Inferior parietal cortex (tissue), 1 donor: ENCODE measurements around the gene TAS1R1.
A peak's percentile ranks its signal among the peaks of the same experiment; 100 is the strongest.
"Not testable (repeated sequence)": the region's sequence is repeated elsewhere in the genome, so short reads cannot be mapped to it uniquely, and the experiment has no call there.

Experiments used
- DNase-seq: peaks from one replicate; pipeline ENCODE4 v3.0.0-alpha.2; 2016; ENCODE audit errors: extremely low spot score

The TAS1R1 gene

GRCh38 chr1:6588893-6589520 is 33.9 kb downstream of the TAS1R1 start:
- no peak for DNase-seq

GRCh38 chr1:6590046-6590445 is 34.9 kb downstream of the TAS1R1 start:
- DNase-seq = no peak

- DNase-seq = no peak
Observed at GRCh38 chr1:6591222-6591621, 36.1 kb downstream of the TAS1R1 start.

GRCh38 chr1:6591644-6592043 is 36.5 kb downstream of the TAS1R1 start:
- no peak for DNase-seq

- DNase-seq = no peak
Observed at GRCh38 chr1:6592441-6592840, 37.3 kb downstream of the TAS1R1 start.

- DNase-seq = no peak
Observed at GRCh38 chr1:6592865-6593593, 37.9 kb downstream of the TAS1R1 start.

GRCh38 chr1:6593810-6594209 is 38.7 kb downstream of the TAS1R1 start:
- no peak for DNase-seq

- no peak for DNase-seq
Observed at GRCh38 chr1:6594977-6595740, 40.1 kb downstream of the TAS1R1 start.

- no peak for DNase-seq
Observed at GRCh38 chr1:6596351-6596750, 41.2 kb downstream of the TAS1R1 start.

- no peak for DNase-seq
Observed at GRCh38 chr1:6596886-6597776, 42.0 kb downstream of the TAS1R1 start.

- DNase-seq = no peak
Observed at GRCh38 chr1:6597777-6598131, 42.6 kb downstream of the TAS1R1 start.

GRCh38 chr1:6599141-6599975 is 44.3 kb downstream of the TAS1R1 start:
- DNase-seq = no peak

GRCh38 chr1:6599991-6600390 is 44.9 kb downstream of the TAS1R1 start:
- not testable (repeated sequence) for DNase-seq

GRCh38 chr1:6600410-6601048 is 45.4 kb downstream of the TAS1R1 start:
- no peak for DNase-seq

- peak; percentile 88 for DNase-seq
Observed at GRCh38 chr1:6601049-6601922, 46.2 kb downstream of the TAS1R1 start.

GRCh38 chr1:6601923-6602668 is 47.0 kb downstream of the TAS1R1 start:
- DNase-seq = no peak

- peak; percentile 79 for DNase-seq
Observed at GRCh38 chr1:6602669-6603237, 47.6 kb downstream of the TAS1R1 start, which contains the start of gene KLHL21. Gene KLHL21, minus strand, starts transcription at chr1:6602869. Its CDS starts 52 bp downstream, at chr1:6602817.

- DNase-seq = peak; percentile 86
Observed at GRCh38 chr1:6603238-6603914, 48.3 kb downstream of the TAS1R1 start.
